ENCODE results near the gene UQCC2. TPM values are rescaled to one million over a fixed set of nuclear protein-coding genes. Genes with fewer than 3 reads are reported as not detected.

UQCC2 gene
- total and polyA plus RNA-seq, 4 donors = 7.8 to 141 (median 48.1) TPM

DNA sequence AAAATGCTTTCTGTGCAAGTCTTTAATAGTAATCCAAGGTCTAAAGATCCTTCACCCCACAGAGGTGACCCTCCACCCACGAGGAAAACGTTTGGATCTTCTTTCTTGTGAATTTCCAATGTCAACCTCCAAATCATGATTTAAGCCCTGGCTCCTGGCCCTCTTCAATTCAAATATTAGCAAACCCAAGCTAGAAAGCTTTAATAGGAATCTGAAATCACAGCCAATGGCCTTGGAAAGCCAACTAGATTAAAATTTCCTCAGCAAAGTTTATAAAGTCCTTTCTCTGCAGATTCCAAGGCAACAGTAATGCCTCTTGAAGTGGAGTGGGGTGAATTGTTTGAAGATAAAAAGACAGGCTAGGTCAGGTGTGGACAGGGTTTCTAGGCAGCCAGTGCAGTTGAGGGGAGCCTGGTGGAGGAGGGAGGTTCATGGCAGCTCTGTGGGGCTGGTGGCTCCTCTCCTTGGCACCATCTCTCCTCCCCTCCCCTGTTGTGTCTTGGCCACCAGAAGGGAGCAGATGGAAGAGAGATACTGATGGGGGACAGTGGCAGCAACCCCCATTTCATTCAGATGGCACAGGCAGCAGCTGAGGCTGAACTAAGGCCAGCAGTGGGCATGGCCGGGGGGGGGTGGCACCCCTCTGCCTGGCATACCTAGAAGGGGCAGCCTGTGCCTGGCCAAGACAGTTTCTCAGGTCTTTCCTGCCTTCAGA, 12.0 kb upstream of the UQCC2 start:
- no peak overlapping the region for H3K4me3 ChIP-seq
- no peaks in the 10 kb centered on the region for H3K9me3 ChIP-seq (ENCODE audit: control insufficient read depth in 4 of 4, insufficient read depth in 3 of 4, low read length in 3 of 4)
- H3K36me3 ChIP-seq (ENCODE audit: control insufficient read depth in 4 of 4, insufficient read depth in 4 of 4, low read length in 4 of 4) = no peaks in the 10 kb centered on the region
- TF ChIP-seq, protein P1, sequence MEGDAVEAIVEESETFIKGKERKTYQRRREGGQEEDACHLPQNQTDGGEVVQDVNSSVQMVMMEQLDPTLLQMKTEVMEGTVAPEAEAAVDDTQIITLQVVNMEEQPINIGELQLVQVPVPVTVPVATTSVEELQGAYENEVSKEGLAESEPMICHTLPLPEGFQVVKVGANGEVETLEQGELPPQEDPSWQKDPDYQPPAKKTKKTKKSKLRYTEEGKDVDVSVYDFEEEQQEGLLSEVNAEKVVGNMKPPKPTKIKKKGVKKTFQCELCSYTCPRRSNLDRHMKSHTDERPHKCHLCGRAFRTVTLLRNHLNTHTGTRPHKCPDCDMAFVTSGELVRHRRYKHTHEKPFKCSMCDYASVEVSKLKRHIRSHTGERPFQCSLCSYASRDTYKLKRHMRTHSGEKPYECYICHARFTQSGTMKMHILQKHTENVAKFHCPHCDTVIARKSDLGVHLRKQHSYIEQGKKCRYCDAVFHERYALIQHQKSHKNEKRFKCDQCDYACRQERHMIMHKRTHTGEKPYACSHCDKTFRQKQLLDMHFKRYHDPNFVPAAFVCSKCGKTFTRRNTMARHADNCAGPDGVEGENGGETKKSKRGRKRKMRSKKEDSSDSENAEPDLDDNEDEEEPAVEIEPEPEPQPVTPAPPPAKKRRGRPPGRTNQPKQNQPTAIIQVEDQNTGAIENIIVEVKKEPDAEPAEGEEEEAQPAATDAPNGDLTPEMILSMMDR (IDR thresholded peaks at IDR 0.05; ENCODE audit: control extremely low read depth, extremely low read depth) = no peak
- H3K4me1 ChIP-seq (ENCODE audit: control insufficient read depth in 5 of 5, insufficient read depth in 5 of 5, low read length in 5 of 5) = peaks cover 3 to 39% (median 22%) of the 10 kb centered on the region in 5 donors
- DNase-seq (peak in 2 of 3 donors; percentile 43 to 75), ATAC-seq (ENCODE audit: insufficient read depth, low FRiP score) (no peak)
- H3K27ac ChIP-seq (ENCODE audit: low read depth in 1 of 2, low read length in 1 of 2) = no peak overlapping the region
- WGBS, 2 donors = 53 to 63% methylated on average over 3 of the region's 3 CpGs
- no peaks in the 10 kb centered on the region for H3K27me3 ChIP-seq (ENCODE audit: control insufficient read depth in 3 of 3, insufficient read depth in 3 of 3, low read length in 2 of 3)
- H3K9ac ChIP-seq (ENCODE audit: insufficient read depth in 1 of 2, low read length in 2 of 2) = no peak overlapping the region

- 81 to 86% methylated on average over 5 of the region's 5 CpGs for WGBS, 2 donors
- Histone ChIP-seq H3K9me3 (ENCODE audit: control insufficient read depth in 4 of 4, insufficient read depth in 3 of 4, low read length in 3 of 4) (no peaks in the 10 kb centered on the region), H3K4me3 (no peak overlapping the region), H3K27ac (ENCODE audit: low read depth in 1 of 2, low read length in 1 of 2) (no peak overlapping the region), H3K9ac (ENCODE audit: insufficient read depth in 1 of 2, low read length in 2 of 2) (no peak overlapping the region), H3K36me3 (ENCODE audit: control insufficient read depth in 4 of 4, insufficient read depth in 4 of 4, low read length in 4 of 4) (no peaks in the 10 kb centered on the region), H3K4me1 (ENCODE audit: control insufficient read depth in 5 of 5, insufficient read depth in 5 of 5, low read length in 5 of 5) (peaks cover 4 to 51% (median 31%) of the 10 kb centered on the region in 5 donors), H3K27me3 (ENCODE audit: control insufficient read depth in 3 of 3, insufficient read depth in 3 of 3, low read length in 2 of 3) (no peaks in the 10 kb centered on the region)
- TF ChIP-seq, protein P1 (IDR thresholded peaks at IDR 0.05; ENCODE audit: control extremely low read depth, extremely low read depth) = no peak
- no peak for ATAC-seq (ENCODE audit: insufficient read depth, low FRiP score)
- no peak for DNase-seq
Observed at GRCh38 chr6:33722103-33722623, 10.7 kb upstream of the UQCC2 start.

DNA sequence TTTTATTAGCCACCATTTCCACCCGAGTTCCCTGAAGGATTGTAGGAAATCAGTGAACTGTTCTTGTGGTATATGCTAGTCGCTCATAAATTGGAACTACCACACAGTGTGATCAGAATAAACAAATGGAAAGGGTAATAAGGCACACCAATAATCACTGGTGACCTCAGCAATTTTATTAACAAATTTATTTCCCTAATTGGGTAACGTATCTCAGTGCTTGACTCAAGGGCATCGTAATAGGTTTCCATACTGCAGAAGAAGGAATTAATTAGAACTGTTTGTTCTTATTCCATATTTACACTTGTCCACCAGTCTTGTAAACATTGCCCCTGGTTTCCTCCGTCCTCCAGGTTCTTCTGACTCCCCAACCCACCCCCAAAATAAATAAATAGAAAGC, 10.0 kb upstream of the UQCC2 start:
- no peak overlapping the region for H3K4me3 ChIP-seq
- H3K36me3 ChIP-seq (ENCODE audit: control insufficient read depth in 4 of 4, insufficient read depth in 4 of 4, low read length in 4 of 4) = no peaks in the 10 kb centered on the region
- no peaks in the 10 kb centered on the region for H3K27me3 ChIP-seq (ENCODE audit: control insufficient read depth in 3 of 3, insufficient read depth in 3 of 3, low read length in 2 of 3)
- ATAC-seq (ENCODE audit: insufficient read depth, low FRiP score) = no peak
- TF ChIP-seq, protein P1 (IDR thresholded peaks at IDR 0.05; ENCODE audit: control extremely low read depth, extremely low read depth) = no peak
- H3K27ac ChIP-seq (ENCODE audit: low read depth in 1 of 2, low read length in 1 of 2) = no peak overlapping the region
- H3K9ac ChIP-seq (ENCODE audit: insufficient read depth in 1 of 2, low read length in 2 of 2) = no peak overlapping the region
- peaks cover 7 to 57% (median 34%) of the 10 kb centered on the region in 5 donors for H3K4me1 ChIP-seq (ENCODE audit: control insufficient read depth in 5 of 5, insufficient read depth in 5 of 5, low read length in 5 of 5)
- DNase-seq = no peak
- no peaks in the 10 kb centered on the region for H3K9me3 ChIP-seq (ENCODE audit: control insufficient read depth in 4 of 4, insufficient read depth in 3 of 4, low read length in 3 of 4)
- WGBS, 2 donors = 65 to 78% methylated on average over 5 of the region's 5 CpGs
